HG03442 (cell line): ENCODE data around the gene TMEM269.

Source experiments
- ATAC-seq: cut with Tn5 transposase; IDR thresholded peaks from one replicate; pipeline ENCODE4 v1.9.1; 2021; ENCODE audit warnings: mild to moderate bottlenecking, moderate library complexity; ENCODE audit not compliant: unreplicated experiment

Gene TMEM269

DNA sequence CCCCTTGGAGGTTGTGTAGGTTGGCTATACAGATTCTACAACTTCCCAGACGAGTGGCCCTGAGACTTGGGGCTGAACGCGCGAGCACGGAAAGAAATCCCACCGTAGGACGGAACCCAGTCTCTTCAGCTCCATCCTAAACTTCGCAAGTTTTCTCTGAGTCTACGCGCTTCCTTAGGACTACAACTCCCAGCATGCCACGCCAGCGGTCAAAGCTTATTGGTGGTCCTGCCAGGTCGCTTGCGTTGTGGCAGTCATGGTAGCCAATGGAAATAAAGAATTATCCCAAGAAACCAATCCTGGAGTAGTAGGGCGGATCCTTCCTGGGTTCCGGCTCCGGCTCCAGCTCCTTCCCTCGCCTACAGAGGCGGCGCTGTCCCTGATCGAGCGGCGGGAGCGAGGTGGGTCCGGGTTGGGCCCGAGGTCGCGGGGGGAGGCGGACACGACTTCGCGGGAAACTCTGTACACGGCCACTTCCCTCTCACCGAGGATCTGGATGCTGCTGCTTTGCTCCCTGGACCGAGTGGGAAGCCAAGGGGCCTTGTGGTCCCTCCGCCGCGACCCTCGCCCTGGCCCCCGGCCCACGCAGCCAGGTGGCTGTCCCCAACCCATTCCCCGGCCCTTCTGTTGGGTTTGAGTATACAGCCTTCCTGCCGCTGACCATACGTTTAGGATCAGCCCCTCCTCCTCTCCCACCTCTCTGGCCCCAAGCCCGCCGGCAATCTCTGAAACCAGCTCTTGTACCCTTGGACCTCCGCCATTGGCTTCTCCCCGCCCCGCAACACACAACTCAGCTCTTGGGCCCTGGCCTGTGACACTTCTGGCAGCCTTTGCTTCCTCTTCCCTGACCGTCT is 61.7 kb downstream of the TMEM269 start, which contains the start of gene ZNF691:
Gene ZNF691 (plus strand): TSS at position 357 of the 854 bp plus-strand sequence. CDS start 3,046 bp downstream, outside the sequence.
- ATAC-seq = peak; percentile 87

DNA sequence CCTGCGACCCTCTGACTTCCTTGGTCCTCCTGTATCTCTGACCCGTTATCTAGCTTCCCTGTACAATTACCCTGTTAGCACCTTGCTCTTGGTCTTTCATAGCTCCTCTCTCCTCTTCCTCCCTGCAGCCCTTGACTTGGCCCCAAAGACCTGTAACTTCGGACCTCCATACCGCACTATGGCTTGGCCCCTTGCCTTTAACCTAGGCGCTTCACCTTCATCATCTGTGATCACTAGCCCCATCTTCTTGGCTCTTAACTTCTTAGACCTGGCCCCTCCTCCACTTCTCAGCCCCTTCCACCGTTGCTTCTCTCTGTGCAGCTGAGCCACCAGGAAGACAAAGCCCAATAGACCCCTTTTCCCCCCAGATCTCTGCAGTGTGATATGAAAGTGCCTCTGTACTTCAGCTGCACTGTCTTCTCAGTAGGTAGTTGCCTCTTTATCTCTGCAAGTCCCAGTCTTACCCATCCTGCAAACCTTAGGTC is 62.4 kb downstream of the TMEM269 start:
- no peak for ATAC-seq

DNA sequence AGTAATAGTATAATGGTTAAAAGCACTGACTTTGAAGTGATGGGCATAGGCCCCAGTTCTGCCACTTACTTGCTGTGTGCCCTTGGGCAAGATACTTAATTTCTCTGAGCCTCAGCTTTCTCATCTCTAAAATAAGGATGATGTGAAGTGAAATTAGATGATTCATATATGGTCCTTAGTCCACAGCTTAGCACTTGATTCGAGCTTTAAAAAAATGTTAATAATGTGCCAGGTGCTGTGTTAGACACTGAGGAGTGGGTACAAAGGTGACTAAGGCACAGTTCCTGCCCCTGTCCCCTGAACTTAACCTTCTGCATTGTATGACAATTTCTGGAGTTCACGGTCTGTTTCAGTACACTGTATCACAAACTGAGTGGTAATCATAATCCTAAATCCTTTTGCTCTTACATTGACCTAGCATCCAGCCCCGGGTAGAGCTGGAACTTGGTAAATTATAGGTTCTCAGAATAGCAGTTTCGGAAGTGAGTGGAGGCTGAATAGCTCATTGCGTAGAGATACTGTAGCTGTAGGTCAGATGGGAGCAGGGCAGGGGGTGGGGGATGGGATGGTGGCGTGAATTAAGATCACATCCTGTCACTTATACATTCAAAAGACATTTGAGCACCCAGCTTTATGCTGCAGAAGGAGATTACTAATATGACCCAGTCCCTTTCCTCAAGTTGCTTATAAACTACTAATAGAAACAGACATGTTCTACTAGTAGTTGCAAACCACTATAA is 63.1 kb downstream of the TMEM269 start:
- ATAC-seq = no peak

DNA sequence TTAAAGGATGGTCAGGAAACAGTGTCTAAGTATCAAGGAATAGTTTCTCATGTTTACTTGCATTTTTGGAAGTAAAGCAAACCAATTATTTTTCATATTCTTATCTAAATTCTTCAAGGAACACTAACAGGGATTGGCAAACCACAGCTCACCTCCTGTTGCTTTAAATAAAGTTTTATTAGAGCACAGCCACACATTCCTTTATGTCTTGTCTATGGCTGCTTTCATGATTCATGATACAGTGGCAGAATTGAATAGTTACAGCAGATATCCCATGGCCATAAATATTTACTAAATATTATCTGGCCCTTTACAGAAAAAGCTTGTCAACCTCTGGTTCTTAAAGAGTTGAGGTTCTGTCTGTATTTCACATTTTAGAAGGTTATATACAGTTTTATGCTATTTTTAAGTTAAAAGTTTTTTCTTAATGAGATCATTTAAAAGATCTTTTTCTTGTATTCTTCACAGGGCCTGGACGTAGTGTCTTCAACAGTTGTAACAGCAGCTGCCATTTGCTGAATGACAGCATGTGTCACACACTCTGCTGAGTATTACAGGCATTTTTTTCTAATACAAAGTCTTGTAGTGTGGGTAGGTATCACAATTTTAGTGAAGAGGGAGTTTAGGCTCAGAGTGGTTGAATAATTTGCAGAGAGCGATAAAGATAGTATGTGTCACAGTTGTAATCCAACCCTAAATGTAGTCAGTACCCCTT is 64.2 kb downstream of the TMEM269 start:
- no peak for ATAC-seq

DNA sequence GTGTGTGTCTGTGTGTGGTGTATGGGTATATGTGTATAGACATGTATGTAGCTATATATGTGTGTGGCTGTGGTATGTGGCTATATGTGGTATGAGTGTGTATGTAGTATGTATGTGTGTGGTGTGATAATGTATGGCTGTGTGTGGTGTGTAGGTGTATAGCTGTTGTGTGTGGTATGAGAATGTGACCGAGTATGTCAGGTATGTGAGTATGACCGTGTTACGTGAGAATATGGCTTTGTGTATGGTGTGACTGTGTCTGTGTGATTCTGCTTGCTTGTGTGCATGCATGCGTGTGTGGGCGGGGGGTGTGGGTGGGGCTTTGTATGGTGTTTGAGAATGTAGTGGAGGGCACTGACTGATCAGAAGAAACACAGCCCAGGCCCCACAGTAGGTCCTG is 65.2 kb downstream of the TMEM269 start:
- ATAC-seq = no peak
